HG02763 (cell line): ENCODE measurements around the gene CALML6.

Experiments used
- ATAC-seq: cut with Tn5 transposase; IDR thresholded peaks from one replicate; pipeline ENCODE4 v1.9.1; 2021; ENCODE audit warnings: mild to moderate bottlenecking, moderate library complexity; ENCODE audit not compliant: unreplicated experiment

CALML6 gene

GRCh38 chr1:1960480-1961196 is 45.6 kb downstream of the CALML6 start:
- ATAC-seq, result no peak

- no peak for ATAC-seq
Measured at GRCh38 chr1:1962752-1963151, 47.7 kb downstream of the CALML6 start.

GRCh38 chr1:1963570-1963969 is 48.5 kb downstream of the CALML6 start:
- ATAC-seq, result no peak

GRCh38 chr1:1964811-1965210 is 49.8 kb downstream of the CALML6 start:
- no peak for ATAC-seq

GRCh38 chr1:1965546-1965945 is 50.5 kb downstream of the CALML6 start:
- no peak for ATAC-seq

GRCh38 chr1:1966071-1966740 is 51.1 kb downstream of the CALML6 start:
- ATAC-seq, result no peak
